ES-I3 (cell line): ENCODE data around the gene SRC.

Experiments
- H3K36me3 ChIP-seq: 2 replicates; pipeline ENCODE4 v1.6.1; 2013; ENCODE audit warnings: mild to moderate bottlenecking, low read length, control low read depth, moderate library complexity; ENCODE audit not compliant: insufficient read depth
- H3K4me1 ChIP-seq: 2 replicates; pipeline ENCODE4 v1.6.1; 2013; ENCODE audit warnings: mild to moderate bottlenecking, control low read depth, low read length; ENCODE audit not compliant: insufficient read depth
- H3K9ac ChIP-seq: 2 replicates; pipeline ENCODE4 v1.6.1; 2013; ENCODE audit warnings: low read depth, mild to moderate bottlenecking, low read length, moderate library complexity
- H3K9me3 ChIP-seq: 2 replicates; pipeline ENCODE4 v1.6.1; 2013; ENCODE audit warnings: mild to moderate bottlenecking, low read length, moderate library complexity; ENCODE audit not compliant: control insufficient read depth, insufficient read depth

The SRC gene

GRCh38 chr20:37413023-37413334 is 67.0 kb downstream of the SRC start:
- Histone ChIP-seq H3K9me3 (no peaks in the 10 kb centered on the region), H3K36me3 (no peaks in the 10 kb centered on the region), H3K4me1 (peaks cover 18% of the 10 kb centered on the region), H3K9ac (no peak overlapping the region)

GRCh38 chr20:37413379-37413778 is 67.4 kb downstream of the SRC start:
- H3K9ac ChIP-seq: no peak overlapping the region
- H3K9me3 ChIP-seq: no peaks in the 10 kb centered on the region
- no peaks in the 10 kb centered on the region for H3K36me3 ChIP-seq
- peaks cover 14% of the 10 kb centered on the region for H3K4me1 ChIP-seq

GRCh38 chr20:37414224-37415035 is 68.5 kb downstream of the SRC start:
- no peak overlapping the region for H3K9ac ChIP-seq
- peaks cover 12% of the 10 kb centered on the region for H3K4me1 ChIP-seq
- no peaks in the 10 kb centered on the region for H3K9me3 ChIP-seq
- H3K36me3 ChIP-seq: no peaks in the 10 kb centered on the region

GRCh38 chr20:37415118-37416085 is 69.5 kb downstream of the SRC start:
- Histone ChIP-seq H3K36me3 (no peaks in the 10 kb centered on the region), H3K4me1 (peaks cover 16% of the 10 kb centered on the region), H3K9me3 (no peaks in the 10 kb centered on the region), H3K9ac (no peak overlapping the region)

GRCh38 chr20:37416100-37416847 is 70.3 kb downstream of the SRC start:
- no peaks in the 10 kb centered on the region for H3K36me3 ChIP-seq
- peaks cover 24% of the 10 kb centered on the region for H3K4me1 ChIP-seq
- no peak overlapping the region for H3K9ac ChIP-seq
- no peaks in the 10 kb centered on the region for H3K9me3 ChIP-seq

- peaks cover 23% of the 10 kb centered on the region for H3K4me1 ChIP-seq
- H3K36me3 ChIP-seq: no peaks in the 10 kb centered on the region
- H3K9ac ChIP-seq: no peak overlapping the region
- H3K9me3 ChIP-seq: no peaks in the 10 kb centered on the region
Observed at GRCh38 chr20:37416848-37417616, 71.1 kb downstream of the SRC start.

GRCh38 chr20:37417617-37418467 is 71.9 kb downstream of the SRC start:
- H3K4me1 ChIP-seq: peaks cover 24% of the 10 kb centered on the region
- no peaks in the 10 kb centered on the region for H3K9me3 ChIP-seq
- H3K36me3 ChIP-seq: no peaks in the 10 kb centered on the region
- no peak overlapping the region for H3K9ac ChIP-seq

GRCh38 chr20:37418591-37419109 is 72.7 kb downstream of the SRC start:
- Histone ChIP-seq H3K4me1 (peaks cover 30% of the 10 kb centered on the region), H3K9me3 (no peaks in the 10 kb centered on the region), H3K9ac (no peak overlapping the region), H3K36me3 (no peaks in the 10 kb centered on the region)

- no peak overlapping the region for H3K9ac ChIP-seq
- H3K9me3 ChIP-seq: no peaks in the 10 kb centered on the region
- H3K4me1 ChIP-seq: peaks cover 30% of the 10 kb centered on the region
- H3K36me3 ChIP-seq: no peaks in the 10 kb centered on the region
Observed at GRCh38 chr20:37419307-37419706, 73.4 kb downstream of the SRC start.

- Histone ChIP-seq H3K9ac (no peak overlapping the region), H3K9me3 (no peaks in the 10 kb centered on the region), H3K4me1 (peaks cover 30% of the 10 kb centered on the region), H3K36me3 (no peaks in the 10 kb centered on the region)
Observed at GRCh38 chr20:37419774-37420542, 74.0 kb downstream of the SRC start.

- Histone ChIP-seq H3K9me3 (no peaks in the 10 kb centered on the region), H3K9ac (no peak overlapping the region)
Observed at GRCh38 chr20:37420610-37421009, 74.7 kb downstream of the SRC start.

GRCh38 chr20:37421060-37421905 is 75.3 kb downstream of the SRC start:
- Histone ChIP-seq H3K9me3 (no peaks in the 10 kb centered on the region), H3K36me3 (no peaks in the 10 kb centered on the region), H3K4me1 (peaks cover 30% of the 10 kb centered on the region), H3K9ac (no peak overlapping the region)

More at GRCh38 chr20:37420610-37421009, 74.7 kb downstream of the SRC start:
- H3K4me1 ChIP-seq: peaks cover 30% of the 10 kb centered on the region
- H3K36me3 ChIP-seq: no peaks in the 10 kb centered on the region
